Neural cell (in vitro differentiated cells): Measurements from ENCODE around the gene FAR2.

Source experiments
- EP300 ChIP-seq: fragments of 450-650 bp; conservative IDR thresholded peaks from 2 replicates; pipeline ENCODE4 v1.6.1; 2014; ENCODE audit warnings: antibody characterized with exemption, mild to moderate bottlenecking, moderate library complexity; ENCODE audit not compliant: poor library complexity, severe bottlenecking
- EZH2 ChIP-seq: fragments of 200-600, 300-800 bp; shearing (Covaris generic), sonication (generic); IDR thresholded peaks from 2 replicates; pipeline ENCODE4 v1.6.1; 2014; ENCODE audit warnings: antibody characterized with exemption, low read length, borderline replicate concordance, mild to moderate bottlenecking; ENCODE audit not compliant: insufficient read depth, poor library complexity, severe bottlenecking
- MXI1 ChIP-seq: fragments of 450-650 bp; conservative IDR thresholded peaks from 2 replicates; pipeline ENCODE4 v1.6.1; 2014; ENCODE audit warnings: antibody characterized with exemption, mild to moderate bottlenecking; ENCODE audit not compliant: poor library complexity, severe bottlenecking
- POLR2AphosphoS5 ChIP-seq: IDR thresholded peaks from 2 replicates; pipeline ENCODE4 v1.6.1; 2012
- RAD21 ChIP-seq: fragments of 450-650 bp; conservative IDR thresholded peaks from 2 replicates; pipeline ENCODE4 v1.6.1; 2014; ENCODE audit warnings: antibody characterized with exemption, mild to moderate bottlenecking, moderate library complexity
- SMC3 ChIP-seq: fragments of 450-650 bp; conservative IDR thresholded peaks from 2 replicates; pipeline ENCODE4 v1.6.1; 2014; ENCODE audit warnings: antibody characterized with exemption, mild to moderate bottlenecking, moderate library complexity; ENCODE audit not compliant: poor library complexity
- TAF1 ChIP-seq: IDR thresholded peaks from 2 replicates; pipeline ENCODE4 v1.6.1; 2012; ENCODE audit warnings: low read depth
- TF ChIP-seq, protein P1 (sequence below): fragments of 450-650 bp; IDR thresholded peaks from 2 replicates; pipeline ENCODE4 v1.5.1; 2014; ENCODE audit warnings: antibody characterized with exemption, mild to moderate bottlenecking, moderate library complexity; ENCODE audit not compliant: poor library complexity, severe bottlenecking
- TF ChIP-seq, protein P2 (sequence below): IDR thresholded peaks from 2 replicates; pipeline ENCODE4 v1.6.1; 2012; ENCODE audit warnings: borderline replicate concordance

DNA sequence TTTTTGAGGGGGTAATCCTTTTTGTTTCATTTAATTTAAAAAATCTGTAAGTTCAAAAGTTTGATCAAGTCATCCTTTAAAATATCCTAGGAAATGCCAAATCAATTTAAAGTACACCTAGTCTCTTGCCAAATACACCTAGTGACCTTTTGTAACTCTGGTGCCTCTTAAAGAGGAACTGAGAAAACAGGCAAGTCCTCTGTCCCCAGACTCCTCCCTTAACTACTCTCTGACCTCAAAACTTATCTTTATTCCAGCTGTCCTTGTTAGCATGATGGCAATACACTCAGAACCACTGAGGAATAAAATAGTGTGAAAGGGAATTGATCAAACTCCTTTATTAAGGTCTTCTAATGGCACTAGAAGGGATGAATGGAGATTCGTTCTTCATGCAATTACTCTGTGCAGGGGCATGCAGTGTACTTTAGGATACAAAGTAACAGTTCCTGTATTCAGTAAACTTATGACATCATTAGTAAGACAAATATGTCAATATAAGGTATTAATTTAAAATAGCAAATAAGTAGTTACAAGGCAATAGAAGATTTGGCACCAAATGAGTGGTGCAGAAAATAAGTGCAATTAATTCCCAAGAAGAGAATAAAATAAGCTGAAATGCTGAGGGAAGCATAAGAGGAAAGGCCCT, 3.3 kb downstream of the FAR2 start:
- TF ChIP-seq TAF1 (no peak), EP300 (no peak), SMC3 (no peak), RAD21 (no peak), POLR2AphosphoS5 (no peak), EZH2 (no peak), MXI1 (no peak)
- TF ChIP-seq, protein P1, sequence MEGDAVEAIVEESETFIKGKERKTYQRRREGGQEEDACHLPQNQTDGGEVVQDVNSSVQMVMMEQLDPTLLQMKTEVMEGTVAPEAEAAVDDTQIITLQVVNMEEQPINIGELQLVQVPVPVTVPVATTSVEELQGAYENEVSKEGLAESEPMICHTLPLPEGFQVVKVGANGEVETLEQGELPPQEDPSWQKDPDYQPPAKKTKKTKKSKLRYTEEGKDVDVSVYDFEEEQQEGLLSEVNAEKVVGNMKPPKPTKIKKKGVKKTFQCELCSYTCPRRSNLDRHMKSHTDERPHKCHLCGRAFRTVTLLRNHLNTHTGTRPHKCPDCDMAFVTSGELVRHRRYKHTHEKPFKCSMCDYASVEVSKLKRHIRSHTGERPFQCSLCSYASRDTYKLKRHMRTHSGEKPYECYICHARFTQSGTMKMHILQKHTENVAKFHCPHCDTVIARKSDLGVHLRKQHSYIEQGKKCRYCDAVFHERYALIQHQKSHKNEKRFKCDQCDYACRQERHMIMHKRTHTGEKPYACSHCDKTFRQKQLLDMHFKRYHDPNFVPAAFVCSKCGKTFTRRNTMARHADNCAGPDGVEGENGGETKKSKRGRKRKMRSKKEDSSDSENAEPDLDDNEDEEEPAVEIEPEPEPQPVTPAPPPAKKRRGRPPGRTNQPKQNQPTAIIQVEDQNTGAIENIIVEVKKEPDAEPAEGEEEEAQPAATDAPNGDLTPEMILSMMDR: no peak
- TF ChIP-seq, protein P2, sequence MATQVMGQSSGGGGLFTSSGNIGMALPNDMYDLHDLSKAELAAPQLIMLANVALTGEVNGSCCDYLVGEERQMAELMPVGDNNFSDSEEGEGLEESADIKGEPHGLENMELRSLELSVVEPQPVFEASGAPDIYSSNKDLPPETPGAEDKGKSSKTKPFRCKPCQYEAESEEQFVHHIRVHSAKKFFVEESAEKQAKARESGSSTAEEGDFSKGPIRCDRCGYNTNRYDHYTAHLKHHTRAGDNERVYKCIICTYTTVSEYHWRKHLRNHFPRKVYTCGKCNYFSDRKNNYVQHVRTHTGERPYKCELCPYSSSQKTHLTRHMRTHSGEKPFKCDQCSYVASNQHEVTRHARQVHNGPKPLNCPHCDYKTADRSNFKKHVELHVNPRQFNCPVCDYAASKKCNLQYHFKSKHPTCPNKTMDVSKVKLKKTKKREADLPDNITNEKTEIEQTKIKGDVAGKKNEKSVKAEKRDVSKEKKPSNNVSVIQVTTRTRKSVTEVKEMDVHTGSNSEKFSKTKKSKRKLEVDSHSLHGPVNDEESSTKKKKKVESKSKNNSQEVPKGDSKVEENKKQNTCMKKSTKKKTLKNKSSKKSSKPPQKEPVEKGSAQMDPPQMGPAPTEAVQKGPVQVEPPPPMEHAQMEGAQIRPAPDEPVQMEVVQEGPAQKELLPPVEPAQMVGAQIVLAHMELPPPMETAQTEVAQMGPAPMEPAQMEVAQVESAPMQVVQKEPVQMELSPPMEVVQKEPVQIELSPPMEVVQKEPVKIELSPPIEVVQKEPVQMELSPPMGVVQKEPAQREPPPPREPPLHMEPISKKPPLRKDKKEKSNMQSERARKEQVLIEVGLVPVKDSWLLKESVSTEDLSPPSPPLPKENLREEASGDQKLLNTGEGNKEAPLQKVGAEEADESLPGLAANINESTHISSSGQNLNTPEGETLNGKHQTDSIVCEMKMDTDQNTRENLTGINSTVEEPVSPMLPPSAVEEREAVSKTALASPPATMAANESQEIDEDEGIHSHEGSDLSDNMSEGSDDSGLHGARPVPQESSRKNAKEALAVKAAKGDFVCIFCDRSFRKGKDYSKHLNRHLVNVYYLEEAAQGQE: no peak
